ENCODE measurements around the gene RNF169.

RNF169 gene

GRCh38 chr11:74877132-74877531, 128.5 kb downstream of the RNF169 start:
- Histone ChIP-seq H3K9me3 (ENCODE audit: control insufficient read depth, low read length) (peaks cover 9% of the 10 kb centered on the region), H3K4me1 (ENCODE audit: control insufficient read depth, insufficient read depth, low read length, poor library complexity, severe bottlenecking) (no peaks in the 10 kb centered on the region), H3K27ac (ENCODE audit: low read depth, low read length, severe bottlenecking) (no peak overlapping the region), H3K36me3 (ENCODE audit: control insufficient read depth, insufficient read depth, low read length) (peaks cover 45% of the 10 kb centered on the region), H3K4me3 (ENCODE audit: extremely low read depth, insufficient read depth, low read length, poor library complexity, severe bottlenecking) (no peak overlapping the region)
- no CpG with 5 or more reads among the region's 1 CpG for WGBS, 2 experiments (ENCODE audit: insufficient coverage in 2 of 2)
